CD4-positive, alpha-beta T cell treated with Interferon gamma for 1 hour (primary cell): ENCODE data around the gene MIER3.

Experiments
- DNase-seq: peaks from one replicate; pipeline ENCODE4 v3.0.0-alpha.2; 2020

The MIER3 gene

DNA sequence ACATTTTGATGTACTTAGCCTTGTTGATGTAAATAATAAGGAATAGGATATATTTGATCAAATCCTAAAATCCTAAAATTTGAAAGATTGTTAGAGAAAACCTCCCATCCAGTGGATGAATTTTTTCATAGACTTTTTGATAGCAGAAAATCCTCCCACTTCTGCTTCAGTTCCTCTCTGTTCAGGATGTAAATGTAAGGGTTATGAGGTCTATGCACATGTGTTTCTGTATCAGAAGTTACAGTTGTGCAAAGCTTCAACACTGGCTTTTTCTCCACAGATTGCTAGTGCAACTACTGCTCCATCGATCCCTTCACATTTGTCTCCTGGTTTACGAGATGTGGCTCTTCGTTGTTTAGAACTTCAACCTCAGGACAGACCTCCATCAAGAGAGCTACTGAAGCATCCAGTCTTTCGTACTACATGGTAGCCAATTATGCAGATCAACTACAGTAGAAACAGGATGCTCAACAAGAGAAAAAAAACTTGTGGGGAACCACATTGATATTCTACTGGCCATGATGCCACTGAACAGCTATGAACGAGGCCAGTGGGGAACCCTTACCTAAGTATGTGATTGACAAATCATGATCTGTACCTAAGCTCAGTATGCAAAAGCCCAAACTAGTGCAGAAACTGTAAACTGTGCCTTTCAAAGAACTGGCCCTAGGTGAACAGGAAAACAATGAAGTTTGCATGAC is 58.5 kb downstream of the MIER3 start:
- no peak for DNase-seq

DNA sequence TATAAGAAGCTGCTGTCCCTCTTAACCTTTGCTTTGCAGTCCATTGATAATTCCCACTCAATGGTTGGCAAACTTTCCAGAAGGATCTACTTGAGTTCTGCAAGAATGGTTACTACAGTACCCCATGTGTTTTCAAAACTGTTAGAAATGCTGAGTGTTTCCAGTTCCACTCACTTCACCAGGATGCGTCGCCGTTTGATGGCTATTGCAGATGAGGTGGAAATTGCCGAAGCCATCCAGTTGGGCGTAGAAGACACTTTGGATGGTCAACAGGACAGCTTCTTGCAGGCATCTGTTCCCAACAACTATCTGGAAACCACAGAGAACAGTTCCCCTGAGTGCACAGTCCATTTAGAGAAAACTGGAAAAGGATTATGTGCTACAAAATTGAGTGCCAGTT is 70.4 kb downstream of the MIER3 start:
- DNase-seq, result no peak

DNA sequence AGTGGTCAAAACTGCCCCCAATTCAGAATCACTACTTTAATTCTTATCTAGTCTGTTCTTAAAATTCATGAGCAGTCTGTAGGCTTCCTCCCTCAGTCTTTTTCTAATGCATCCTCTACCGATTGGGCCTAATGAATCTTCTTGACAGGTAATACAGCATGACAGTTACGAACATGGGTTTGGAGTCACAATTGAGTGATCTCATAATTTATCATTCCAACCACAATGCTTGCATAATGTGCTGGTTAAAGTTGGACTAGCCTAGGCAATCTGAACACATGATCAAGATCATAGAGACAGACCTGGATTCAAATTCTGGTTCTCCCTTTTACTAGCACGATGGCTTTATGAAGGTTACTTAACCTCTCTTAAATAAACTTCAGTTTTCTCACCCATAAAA is 75.6 kb downstream of the MIER3 start:
- no peak for DNase-seq

DNA sequence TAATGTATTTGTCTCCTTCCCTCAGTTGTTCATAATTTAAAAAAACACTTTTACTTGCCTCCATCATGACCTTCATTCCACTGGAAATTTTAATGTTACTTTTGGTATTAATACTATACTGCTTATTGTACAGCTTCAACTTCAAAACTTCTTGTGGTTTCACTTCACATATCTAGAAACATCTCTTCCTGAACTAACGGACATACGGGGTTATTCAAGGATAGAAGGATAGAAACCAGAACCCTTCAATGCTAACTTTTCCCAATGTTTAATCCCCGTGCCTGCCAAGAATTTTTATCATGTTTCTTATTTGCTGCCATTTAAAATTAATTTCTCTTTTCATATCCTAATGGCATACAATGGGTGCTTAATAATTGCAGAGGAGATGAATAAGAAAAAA is 78.9 kb downstream of the MIER3 start:
- no peak for DNase-seq

DNA sequence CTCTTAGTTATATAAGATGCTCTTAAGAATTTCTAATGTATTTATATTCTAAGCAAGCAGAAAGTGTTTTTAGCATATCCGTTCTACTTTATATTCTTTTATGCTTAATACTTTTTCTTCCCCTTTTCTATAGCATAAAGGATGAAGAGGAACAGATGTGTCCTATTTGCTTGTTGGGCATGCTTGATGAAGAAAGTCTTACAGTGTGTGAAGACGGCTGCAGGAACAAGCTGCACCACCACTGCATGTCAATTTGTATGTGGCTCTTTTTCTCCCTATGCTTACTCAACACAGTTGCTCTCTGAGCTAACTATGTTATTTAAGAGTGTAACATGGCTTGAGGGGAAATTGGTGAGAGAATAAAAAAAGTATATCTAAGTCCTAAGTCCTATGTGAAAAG is 80.1 kb downstream of the MIER3 start:
- DNase-seq, result no peak
